GM19468 (cell line): Measurements from ENCODE around the gene LRRFIP2.
"Not testable (repeated sequence)": the region's sequence is repeated elsewhere in the genome, so short reads cannot be mapped to it uniquely, and the experiment has no call there.

Experiments used
- ATAC-seq: cut with Tn5 transposase; IDR thresholded peaks from one replicate; pipeline ENCODE4 v1.9.1; 2021; ENCODE audit warnings: mild to moderate bottlenecking, moderate library complexity, moderate number of reproducible peaks; ENCODE audit not compliant: unreplicated experiment; ENCODE audit errors: extremely low read depth

Gene LRRFIP2

GRCh38 chr3:37082317-37082716 is 92.1 kb downstream of the LRRFIP2 start:
- ATAC-seq, result no peak

- ATAC-seq, result no peak
Observed at GRCh38 chr3:37075955-37076354, 98.4 kb downstream of the LRRFIP2 start.

GRCh38 chr3:37074178-37074577 is 100.2 kb downstream of the LRRFIP2 start:
- no peak for ATAC-seq

GRCh38 chr3:37072892-37073291 is 101.5 kb downstream of the LRRFIP2 start:
- no peak for ATAC-seq

GRCh38 chr3:37071921-37072320 is 102.5 kb downstream of the LRRFIP2 start:
- ATAC-seq, result no peak

- no peak for ATAC-seq
Observed at GRCh38 chr3:37068031-37068430, 106.4 kb downstream of the LRRFIP2 start.

- no peak for ATAC-seq
Observed at GRCh38 chr3:37067577-37067976, 106.8 kb downstream of the LRRFIP2 start.

- no peak for ATAC-seq
Observed at GRCh38 chr3:37064747-37065146, 109.6 kb downstream of the LRRFIP2 start.

- ATAC-seq, result no peak
Observed at GRCh38 chr3:37058117-37058516, 116.3 kb downstream of the LRRFIP2 start.

GRCh38 chr3:37056826-37057225 is 117.6 kb downstream of the LRRFIP2 start:
- ATAC-seq, result no peak

- ATAC-seq, result not testable (repeated sequence)
Observed at GRCh38 chr3:37055077-37055476, 119.3 kb downstream of the LRRFIP2 start.

GRCh38 chr3:37054370-37054769 is 120.0 kb downstream of the LRRFIP2 start:
- no peak for ATAC-seq

GRCh38 chr3:37053753-37054152 is 120.6 kb downstream of the LRRFIP2 start:
- no peak for ATAC-seq

GRCh38 chr3:37053337-37053736 is 121.0 kb downstream of the LRRFIP2 start:
- no peak for ATAC-seq

- no peak for ATAC-seq
Observed at GRCh38 chr3:37052860-37053259, 121.5 kb downstream of the LRRFIP2 start.

- ATAC-seq, result no peak
Observed at GRCh38 chr3:37050282-37050681, 124.1 kb downstream of the LRRFIP2 start.

- ATAC-seq, result not testable (repeated sequence)
Observed at GRCh38 chr3:37042712-37043111, 131.7 kb downstream of the LRRFIP2 start.

- ATAC-seq, result no peak
Observed at GRCh38 chr3:37041546-37042195, 132.7 kb downstream of the LRRFIP2 start.

GRCh38 chr3:37040231-37040630 is 134.2 kb downstream of the LRRFIP2 start:
- no peak for ATAC-seq

GRCh38 chr3:37039161-37039846 is 135.1 kb downstream of the LRRFIP2 start:
- ATAC-seq, result no peak

- no peak for ATAC-seq
Observed at GRCh38 chr3:37037352-37037751, 137.0 kb downstream of the LRRFIP2 start.

GRCh38 chr3:37032961-37033360 is 141.4 kb downstream of the LRRFIP2 start:
- ATAC-seq, result no peak
